Lower leg skin (tissue), 4 donors: ENCODE measurements around the gene ST6GALNAC3. TPM values are rescaled to one million over a fixed set of nuclear protein-coding genes. Genes with fewer than 3 reads are reported as not detected.

ENCODE experiments used
- DNase-seq, 2 donors: peaks; one replicate each; pipeline ENCODE4 v3.0.0-alpha.2; 2019; ENCODE audit warnings: low spot score in 2 of 2
- H3K4me3 ChIP-seq: fragments of 200-600 bp; sonication (generic); 2 replicates; pipeline ENCODE4 v1.5.1; 2017; ENCODE audit warnings: mild to moderate bottlenecking, low read depth; ENCODE audit not compliant: poor library complexity, severe bottlenecking
- POLR2A ChIP-seq, 2 donors: fragments of 450-650 bp; IDR thresholded peaks; one replicate each; pipeline ENCODE4 v1.6.1; 2016 to 2017; ENCODE audit warnings: antibody characterized with exemption in 2 of 2, mild to moderate bottlenecking in 1 of 2, moderate library complexity in 1 of 2
- WGBS, 2 donors: methylation state at CpG; one replicate each; pipeline ENCODE4 v1.1.5; 2018; 5-methylcytosine and 5-hydroxymethylcytosine counted together
- intact Hi-C: fragments of 100-400 bp; cut with DNase I; formaldehyde crosslinking; loops from one replicate; pipeline ENCODE4 v1.15.0; 2023; ENCODE audit warnings: low total_unique reads
- total RNA-seq, 4 donors: library from RNA; depleted of rRNA; stranded (reverse); fragments of >200 nt; gene quantifications; one replicate each; pipeline ENCODE4 v1.1.0, GENCODE V29; 2016
- TF ChIP-seq, protein P1 (sequence below), 3 donors: fragments of 450-650 bp; IDR thresholded peaks; one replicate each; pipeline ENCODE4 v1.5.1; 2016; ENCODE audit warnings: antibody characterized with exemption in 3 of 3, mild to moderate bottlenecking in 3 of 3, moderate library complexity in 2 of 3

Gene ST6GALNAC3
- total RNA-seq, 4 donors from 2014 or later = 1.5 to 3.8 (median 3.0) TPM

DNA sequence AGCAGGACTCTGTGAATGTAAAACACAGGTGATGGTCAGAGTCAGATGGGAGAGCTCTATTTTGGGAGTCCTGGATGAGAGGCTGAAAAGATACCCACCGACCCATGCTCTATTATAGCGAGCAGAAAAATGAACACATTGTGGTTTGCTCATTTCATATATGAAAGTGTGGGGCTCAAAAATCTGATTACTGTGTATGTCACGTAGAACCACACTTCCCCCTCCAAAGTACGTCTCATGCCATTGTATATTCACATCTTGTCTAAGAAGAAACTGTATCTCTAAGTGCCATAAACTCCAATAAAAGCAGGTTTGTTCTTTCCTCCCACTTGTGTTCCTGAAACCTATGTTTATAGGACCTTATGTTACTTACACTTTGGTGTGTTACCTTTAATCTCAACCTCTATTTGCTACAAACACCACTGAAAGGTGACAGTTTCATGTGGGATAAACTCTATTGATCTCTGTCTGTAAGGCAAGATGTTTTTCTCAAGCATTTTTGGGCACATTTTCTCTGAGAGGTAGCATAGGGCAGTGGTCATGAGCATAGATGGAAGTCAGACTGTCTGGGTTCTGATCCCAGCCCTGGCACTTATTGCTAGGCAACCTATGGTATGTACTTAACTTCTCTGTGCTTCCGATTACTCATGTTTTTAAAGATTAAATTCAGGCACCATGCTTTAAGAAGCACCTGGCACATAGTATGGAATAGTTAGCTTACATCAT is 214.4 kb downstream of the ST6GALNAC3 start:
- intact Hi-C loops = no loop called here
- 90 to 91% methylated on average over 5 of the region's 5 CpGs for WGBS, 2 donors
- DNase-seq = no peak
- no peak for TF ChIP-seq POLR2A (IDR thresholded peaks at IDR 0.05)
- TF ChIP-seq, protein P1, sequence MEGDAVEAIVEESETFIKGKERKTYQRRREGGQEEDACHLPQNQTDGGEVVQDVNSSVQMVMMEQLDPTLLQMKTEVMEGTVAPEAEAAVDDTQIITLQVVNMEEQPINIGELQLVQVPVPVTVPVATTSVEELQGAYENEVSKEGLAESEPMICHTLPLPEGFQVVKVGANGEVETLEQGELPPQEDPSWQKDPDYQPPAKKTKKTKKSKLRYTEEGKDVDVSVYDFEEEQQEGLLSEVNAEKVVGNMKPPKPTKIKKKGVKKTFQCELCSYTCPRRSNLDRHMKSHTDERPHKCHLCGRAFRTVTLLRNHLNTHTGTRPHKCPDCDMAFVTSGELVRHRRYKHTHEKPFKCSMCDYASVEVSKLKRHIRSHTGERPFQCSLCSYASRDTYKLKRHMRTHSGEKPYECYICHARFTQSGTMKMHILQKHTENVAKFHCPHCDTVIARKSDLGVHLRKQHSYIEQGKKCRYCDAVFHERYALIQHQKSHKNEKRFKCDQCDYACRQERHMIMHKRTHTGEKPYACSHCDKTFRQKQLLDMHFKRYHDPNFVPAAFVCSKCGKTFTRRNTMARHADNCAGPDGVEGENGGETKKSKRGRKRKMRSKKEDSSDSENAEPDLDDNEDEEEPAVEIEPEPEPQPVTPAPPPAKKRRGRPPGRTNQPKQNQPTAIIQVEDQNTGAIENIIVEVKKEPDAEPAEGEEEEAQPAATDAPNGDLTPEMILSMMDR (IDR thresholded peaks at IDR 0.05) = no peak
- H3K4me3 ChIP-seq = no peak overlapping the region

DNA sequence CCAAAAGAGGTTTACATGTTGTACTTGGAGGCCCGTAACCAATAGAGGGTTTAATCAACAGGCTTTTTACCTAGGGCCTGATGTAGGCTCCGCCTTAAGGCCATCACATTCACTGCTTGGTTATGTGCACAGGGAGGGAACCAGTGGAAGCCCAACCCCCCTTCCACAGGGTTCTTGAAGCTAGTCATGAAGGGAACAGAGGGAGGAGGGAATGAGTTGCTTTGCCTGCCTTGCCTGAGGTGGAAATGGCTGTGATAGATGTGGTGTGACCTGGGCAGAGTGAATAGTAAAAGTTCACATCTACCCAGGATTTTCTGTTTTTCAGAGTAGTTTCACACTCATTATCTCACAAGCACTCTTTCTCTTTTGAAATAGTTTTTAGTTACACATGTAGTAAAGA is 215.1 kb downstream of the ST6GALNAC3 start:
- intact Hi-C loops = no loop called here
- no peak for TF ChIP-seq POLR2A (IDR thresholded peaks at IDR 0.05)
- TF ChIP-seq, protein P1 (IDR thresholded peaks at IDR 0.05) = no peak
- H3K4me3 ChIP-seq = no peak overlapping the region
- WGBS, 2 donors = 86 to 94% methylated on average over 2 of the region's 2 CpGs
- no peak for DNase-seq

DNA sequence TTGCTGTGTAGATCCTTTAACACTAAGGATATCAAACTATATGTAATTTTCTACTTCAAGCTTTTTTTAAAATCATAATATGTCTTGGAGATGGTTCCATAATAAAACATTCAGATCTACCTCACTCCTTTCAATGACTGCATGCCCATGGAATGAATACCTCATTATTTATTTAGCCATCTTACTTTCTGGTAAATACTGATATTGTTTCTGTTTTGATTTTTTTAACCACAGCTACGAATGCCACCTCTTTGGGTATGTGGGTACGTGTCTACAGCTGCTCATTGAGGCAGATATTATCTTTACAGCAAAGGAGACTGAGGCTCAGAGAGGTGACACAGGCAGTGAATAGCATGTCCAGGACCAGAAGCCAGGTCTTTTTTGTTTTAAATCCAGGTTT is 215.7 kb downstream of the ST6GALNAC3 start:
- 87 to 95% methylated on average over 2 of the region's 2 CpGs for WGBS, 2 donors
- TF ChIP-seq, protein P1 (IDR thresholded peaks at IDR 0.05) = no peak
- no peak overlapping the region for H3K4me3 ChIP-seq
- intact Hi-C loops = no loop called here
- DNase-seq = no peak

DNA sequence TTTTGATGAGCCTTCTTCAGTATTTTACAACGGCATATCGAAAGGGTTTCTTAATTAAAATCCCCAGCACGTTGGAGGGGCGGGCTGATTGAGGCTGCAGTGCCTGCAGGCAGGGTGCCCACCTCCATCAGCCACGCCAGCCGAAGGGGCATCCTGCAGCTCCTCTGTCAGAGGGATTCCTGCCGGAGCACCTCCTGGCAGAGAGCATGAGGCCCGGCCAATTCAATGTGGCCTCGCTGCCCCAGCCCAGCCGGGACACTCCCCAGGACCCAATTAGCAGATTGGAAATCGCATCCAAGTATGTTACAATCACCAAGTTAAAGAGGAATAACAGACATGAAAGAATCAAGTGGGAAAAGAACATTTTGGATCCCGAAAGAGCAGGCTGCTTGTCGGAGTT is 216.6 kb downstream of the ST6GALNAC3 start:
- intact Hi-C loops = no loop called here
- no peak for DNase-seq
- WGBS, 2 donors = 82% methylated on average over 13 of the region's 13 CpGs

DNA sequence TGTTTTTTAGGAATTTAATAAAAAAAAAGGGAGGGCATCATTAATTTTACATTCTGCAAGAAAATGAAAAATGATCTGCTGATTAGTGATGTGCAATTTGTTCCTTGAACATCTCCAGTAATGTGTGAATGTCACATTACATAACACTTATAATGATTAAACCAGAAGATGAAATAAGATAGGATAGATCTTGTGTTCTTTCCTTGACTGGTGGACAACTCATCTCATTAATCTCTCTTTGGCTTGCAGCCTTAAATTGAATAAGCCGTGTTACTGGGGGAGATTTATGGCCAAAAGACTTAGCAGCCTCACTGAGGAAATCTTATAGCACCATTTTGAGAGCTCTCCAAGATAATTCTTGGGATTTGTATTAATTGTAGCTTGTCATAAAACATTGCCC is 217.2 kb downstream of the ST6GALNAC3 start:
- no peak for TF ChIP-seq POLR2A (IDR thresholded peaks at IDR 0.05)
- TF ChIP-seq, protein P1 (IDR thresholded peaks at IDR 0.05) = no peak
- no peak overlapping the region for H3K4me3 ChIP-seq
- WGBS, 2 donors = 39 to 64% methylated on average over 1 of the region's 1 CpG
- DNase-seq = no peak
- intact Hi-C loops = no loop called here

More for the DNA sequence above, 216.6 kb downstream of the ST6GALNAC3 start:
- no peak overlapping the region for H3K4me3 ChIP-seq
- TF ChIP-seq, protein P1 (IDR thresholded peaks at IDR 0.05) = no peak
- TF ChIP-seq POLR2A (IDR thresholded peaks at IDR 0.05) = no peak
